ENCODE results near the gene RAD9A.

- no peak for TF ChIP-seq CTCF (IDR thresholded peaks at IDR 0.05)
- TF ChIP-seq POLR2A (IDR thresholded peaks at IDR 0.05) = no peak
These were observed 41.8 kb upstream of the RAD9A start for GRCh38 chr11:67349928-67350465.

Data from prostate gland (tissue), 2 donors.